GM12872 (cell line): ENCODE results near the gene SUSD1.

Source experiments
- CTCF ChIP-seq: IDR thresholded peaks from 3 replicates; pipeline ENCODE4 v1.5.1; 2011; ENCODE audit warnings: low read depth, mild to moderate bottlenecking, low read length, moderate library complexity; ENCODE audit not compliant: insufficient read depth

SUSD1 gene

GRCh38 chr9:112056996-112057395 lies 118.1 kb downstream of the SUSD1 start:
- TF ChIP-seq CTCF = no peak

GRCh38 chr9:112054916-112055315 lies 120.2 kb downstream of the SUSD1 start:
- no peak for TF ChIP-seq CTCF

- TF ChIP-seq CTCF = no peak
Measured at GRCh38 chr9:112051812-112052211, 123.3 kb downstream of the SUSD1 start.

- TF ChIP-seq CTCF = no peak
Measured at GRCh38 chr9:112050544-112051475, 124.3 kb downstream of the SUSD1 start.

GRCh38 chr9:112049811-112050516 lies 125.1 kb downstream of the SUSD1 start:
- TF ChIP-seq CTCF = no peak

GRCh38 chr9:112048924-112049691 lies 126.0 kb downstream of the SUSD1 start:
- TF ChIP-seq CTCF = no peak

- TF ChIP-seq CTCF = no peak
Measured at GRCh38 chr9:112047538-112048066, 127.5 kb downstream of the SUSD1 start.
